NCI-H2107 treated with DMSO at 0.1 percent for 48 hours (cell line): ENCODE results near the gene KLHL18.
A peak's percentile ranks its signal among the peaks of the same experiment; 100 is the strongest.
"Not testable (repeated sequence)": the region's sequence is repeated elsewhere in the genome, so short reads cannot be mapped to it uniquely, and the experiment has no call there.

Source experiments
- DNase-seq: peaks from one replicate; lab custom pipeline; 2025; ENCODE audit not compliant: unreplicated experiment; lab: John Stamatoyannopoulos, UW

Gene KLHL18

GRCh38 chr3:47359323-47359722 lies 76.6 kb downstream of the KLHL18 start:
- DNase-seq, result no peak

DNA sequence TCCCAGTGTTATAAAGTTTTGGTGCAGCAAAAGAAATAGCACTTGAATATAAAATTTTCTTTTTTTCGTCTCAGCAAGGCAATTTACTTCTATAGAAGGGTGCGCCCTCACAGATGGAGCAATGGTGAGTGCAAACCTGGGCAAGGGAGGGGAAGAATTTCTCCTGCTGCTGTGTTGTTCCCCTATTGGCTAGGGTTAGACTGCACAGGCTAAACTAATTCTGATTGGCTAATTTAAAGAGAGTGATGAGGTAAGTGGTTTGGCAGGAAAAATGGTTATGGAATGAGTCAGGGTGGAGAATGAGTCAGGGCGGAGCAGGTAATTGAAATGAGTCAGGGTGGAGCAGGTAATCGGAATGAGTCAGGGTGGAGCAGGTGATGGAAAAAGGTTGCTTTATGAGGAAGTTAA lies 77.4 kb downstream of the KLHL18 start:
- not testable (repeated sequence) for DNase-seq

- DNase-seq, result no peak
These were observed 80.0 kb downstream of the KLHL18 start for GRCh38 chr3:47362701-47363100.

- DNase-seq, result no peak
These were observed 82.7 kb downstream of the KLHL18 start for GRCh38 chr3:47365213-47366153.

DNA sequence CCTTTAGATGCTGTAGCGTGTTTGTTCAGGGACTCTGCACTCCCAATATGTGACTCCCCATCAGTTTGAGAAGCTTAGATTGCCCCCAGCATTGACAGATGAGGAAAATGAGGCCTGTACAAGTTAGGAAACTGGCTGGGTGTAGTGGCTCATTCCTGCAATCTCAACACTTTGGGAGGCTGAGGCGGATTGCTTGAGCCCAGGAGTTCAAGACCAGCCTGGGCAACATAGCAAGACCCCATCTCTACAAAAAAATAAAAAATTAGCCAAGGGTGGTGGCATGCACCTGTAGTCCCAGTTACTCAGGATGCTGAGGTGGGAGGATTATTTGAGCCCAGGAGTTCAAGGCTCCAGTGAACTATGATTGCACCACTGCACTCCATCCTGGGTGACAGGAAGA lies 84.1 kb downstream of the KLHL18 start:
- no peak for DNase-seq

GRCh38 chr3:47367631-47368030 lies 84.9 kb downstream of the KLHL18 start:
- DNase-seq, result no peak

DNA sequence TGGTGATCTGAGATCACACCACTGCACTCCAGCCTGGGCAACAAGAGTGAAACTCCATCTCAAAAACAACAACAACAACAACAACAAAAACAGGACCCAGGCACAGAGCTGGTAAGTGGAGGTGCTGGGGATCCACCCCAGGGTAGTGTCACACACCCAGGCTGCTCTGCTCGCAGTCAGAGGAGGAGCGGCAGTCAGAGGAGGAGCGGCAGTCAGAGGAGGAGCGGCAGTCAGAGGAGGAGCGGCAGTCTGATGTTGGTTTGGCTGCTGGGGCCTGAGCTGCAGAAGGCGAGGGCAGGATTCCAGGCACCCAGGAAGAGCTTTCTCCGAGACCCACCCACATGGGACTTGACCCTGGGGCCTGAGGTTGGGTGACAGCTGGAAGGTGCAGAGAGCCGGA lies 87.3 kb downstream of the KLHL18 start:
- not testable (repeated sequence) for DNase-seq

DNA sequence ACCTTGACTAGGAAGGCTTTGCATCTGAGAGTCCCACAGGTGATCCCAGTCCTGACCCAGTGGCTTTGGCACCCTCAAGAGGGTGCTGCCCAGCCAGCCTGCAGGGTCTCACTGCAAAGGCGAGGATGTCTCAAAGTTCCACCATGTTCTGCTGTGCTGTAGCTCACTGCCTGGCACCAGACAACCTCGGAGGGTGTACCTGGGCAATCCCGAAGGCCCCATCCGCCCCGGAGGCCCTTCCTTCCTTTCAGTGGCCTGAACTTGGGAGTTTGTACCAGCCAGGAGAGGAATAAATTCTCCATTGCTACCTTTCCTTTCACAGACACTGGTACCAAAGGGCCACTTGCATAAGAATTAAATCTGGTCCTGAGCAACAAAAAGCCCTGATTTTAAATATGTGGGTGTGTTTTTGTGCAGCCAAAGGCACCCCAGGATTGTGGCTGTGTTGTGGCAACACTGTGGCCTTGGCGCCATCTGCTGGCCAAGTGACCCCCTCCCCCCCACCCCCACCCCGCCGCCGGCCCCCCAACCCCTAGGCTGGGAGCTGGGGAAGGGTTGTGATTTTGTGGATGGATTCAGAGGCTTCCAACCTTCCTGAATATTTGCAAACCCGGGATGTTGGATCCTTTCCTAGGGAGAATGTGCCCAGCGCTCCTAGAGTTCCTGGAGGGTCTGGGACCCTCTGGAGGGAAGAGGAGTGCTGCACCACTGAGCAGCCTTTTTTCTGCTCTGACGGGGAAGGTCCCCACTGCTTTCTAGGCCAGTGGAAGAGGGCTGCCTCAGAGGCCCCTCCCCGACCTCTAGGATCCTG lies 88.3 kb downstream of the KLHL18 start:
- no peak for DNase-seq

DNA sequence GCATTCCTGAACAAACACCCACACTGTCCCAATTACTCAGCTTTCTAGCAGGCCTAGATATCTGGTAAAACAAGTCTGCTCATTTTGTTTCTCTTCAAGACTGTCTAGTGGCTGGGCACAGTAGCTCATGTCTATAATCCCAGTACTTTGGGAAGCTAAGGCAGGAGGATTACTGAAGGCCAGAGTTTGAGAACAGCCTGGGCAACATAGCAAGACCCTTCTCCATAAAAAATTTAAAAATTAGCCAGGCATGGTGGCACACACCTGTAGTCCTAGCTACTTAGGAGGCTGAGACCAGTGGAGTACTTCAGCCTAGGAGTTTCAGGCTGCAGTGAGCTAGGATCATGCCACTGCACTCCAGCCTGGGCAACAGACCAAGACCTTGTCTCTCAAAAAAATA lies 91.8 kb downstream of the KLHL18 start:
- DNase-seq, result no peak

DNA sequence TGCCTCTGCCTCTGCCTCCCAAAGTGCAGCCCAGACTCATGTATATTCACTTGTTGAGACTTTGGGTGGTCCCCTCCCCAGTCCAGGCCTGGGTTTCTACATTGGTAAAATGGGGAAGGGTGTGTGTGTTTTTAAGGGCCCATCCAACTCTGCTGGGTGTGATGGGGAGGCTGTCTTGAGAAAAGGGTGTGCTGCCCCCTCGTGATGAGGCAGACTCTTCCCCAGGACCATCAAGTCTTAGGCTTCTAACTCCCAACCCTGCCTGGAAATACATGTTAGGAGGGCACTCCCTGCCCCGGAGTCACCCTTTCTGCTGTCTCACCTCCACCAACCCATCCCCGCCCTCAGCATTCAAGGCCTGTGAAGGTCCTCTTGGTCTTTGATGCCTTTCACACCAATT lies 93.6 kb downstream of the KLHL18 start:
- DNase-seq, result no peak

DNA sequence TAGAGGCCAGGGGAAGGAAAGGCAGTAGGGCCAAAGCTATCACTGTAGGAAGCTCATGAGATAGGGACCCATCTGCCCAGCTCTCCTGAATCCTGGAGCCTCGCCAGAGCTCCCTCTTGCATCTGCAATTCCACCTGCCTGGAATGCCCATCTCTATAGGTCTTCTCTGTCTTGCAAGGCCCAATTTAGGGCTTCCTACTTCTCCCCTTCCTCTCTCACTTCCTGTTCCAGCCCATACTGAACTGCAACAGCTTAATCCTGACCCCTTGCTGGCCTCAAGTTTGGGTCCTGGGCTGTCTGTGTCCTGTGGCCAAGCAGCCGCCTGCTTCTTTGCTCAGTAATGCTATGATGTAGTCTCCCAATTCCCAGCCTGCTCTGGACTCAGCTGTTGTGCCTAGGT lies 94.4 kb downstream of the KLHL18 start:
- no peak for DNase-seq

DNA sequence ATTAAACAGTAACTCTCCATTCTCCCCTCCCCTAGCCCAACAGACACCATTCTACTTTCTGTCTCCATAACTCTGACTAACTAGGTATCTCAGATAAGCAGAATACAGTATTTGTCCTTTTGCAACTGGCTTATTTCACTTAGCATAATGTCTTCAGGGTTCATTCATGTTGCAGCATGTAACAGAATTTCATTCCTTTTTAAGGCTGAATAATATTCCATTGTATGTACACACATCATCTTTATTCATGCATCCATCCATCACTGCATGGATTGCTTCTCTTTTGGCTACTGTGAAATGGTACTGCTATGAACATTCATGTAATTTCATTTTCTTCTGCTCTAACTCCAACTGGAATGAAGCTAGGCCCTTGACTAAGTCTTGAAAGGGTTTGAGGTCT lies 96.1 kb downstream of the KLHL18 start:
- DNase-seq, result no peak

GRCh38 chr3:47379411-47379899 lies 96.7 kb downstream of the KLHL18 start:
- no peak for DNase-seq

- DNase-seq, result no peak
These were observed 97.4 kb downstream of the KLHL18 start for GRCh38 chr3:47380026-47380600.

DNA sequence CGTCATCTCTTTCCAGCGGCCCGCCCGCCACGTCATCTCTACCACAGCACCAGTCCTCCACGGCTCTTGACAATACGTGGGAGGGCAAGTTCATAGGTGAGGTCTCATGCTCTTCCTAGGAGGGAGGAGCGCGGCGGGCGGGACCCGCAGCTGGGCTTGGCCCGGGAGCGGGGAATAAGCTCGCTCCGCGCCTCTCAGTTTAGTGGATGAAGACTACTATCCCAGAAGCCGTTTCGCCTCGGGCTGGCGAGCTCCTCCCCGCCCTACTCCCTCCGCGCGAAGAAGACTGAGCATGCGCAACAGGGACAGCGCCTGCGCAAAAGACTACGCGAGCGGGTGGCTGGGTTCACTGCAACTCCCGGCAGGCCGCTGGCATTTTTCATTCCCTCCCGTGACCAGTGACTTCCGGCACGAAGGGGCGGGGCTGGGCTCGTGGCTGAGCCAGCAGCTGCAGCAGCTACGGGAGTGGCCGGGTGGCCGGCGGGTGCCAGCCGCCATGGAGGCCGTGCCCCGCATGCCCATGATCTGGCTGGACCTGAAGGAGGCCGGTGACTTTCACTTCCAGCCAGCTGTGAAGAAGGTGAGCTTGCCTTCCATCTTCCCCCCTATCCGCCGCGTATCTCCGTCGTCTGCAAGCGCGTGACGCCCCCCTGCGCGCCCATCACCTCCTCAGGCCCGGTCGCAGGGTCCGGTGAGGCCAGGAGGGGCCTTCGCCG lies 98.0 kb downstream of the KLHL18 start, which contains the start of gene PTPN23:
PTPN23 (plus strand) TSS at position 421 of the 716 bp plus-strand sequence; CDS start at position 497, 76 bp downstream.
- DNase-seq, result peak; percentile 83

DNA sequence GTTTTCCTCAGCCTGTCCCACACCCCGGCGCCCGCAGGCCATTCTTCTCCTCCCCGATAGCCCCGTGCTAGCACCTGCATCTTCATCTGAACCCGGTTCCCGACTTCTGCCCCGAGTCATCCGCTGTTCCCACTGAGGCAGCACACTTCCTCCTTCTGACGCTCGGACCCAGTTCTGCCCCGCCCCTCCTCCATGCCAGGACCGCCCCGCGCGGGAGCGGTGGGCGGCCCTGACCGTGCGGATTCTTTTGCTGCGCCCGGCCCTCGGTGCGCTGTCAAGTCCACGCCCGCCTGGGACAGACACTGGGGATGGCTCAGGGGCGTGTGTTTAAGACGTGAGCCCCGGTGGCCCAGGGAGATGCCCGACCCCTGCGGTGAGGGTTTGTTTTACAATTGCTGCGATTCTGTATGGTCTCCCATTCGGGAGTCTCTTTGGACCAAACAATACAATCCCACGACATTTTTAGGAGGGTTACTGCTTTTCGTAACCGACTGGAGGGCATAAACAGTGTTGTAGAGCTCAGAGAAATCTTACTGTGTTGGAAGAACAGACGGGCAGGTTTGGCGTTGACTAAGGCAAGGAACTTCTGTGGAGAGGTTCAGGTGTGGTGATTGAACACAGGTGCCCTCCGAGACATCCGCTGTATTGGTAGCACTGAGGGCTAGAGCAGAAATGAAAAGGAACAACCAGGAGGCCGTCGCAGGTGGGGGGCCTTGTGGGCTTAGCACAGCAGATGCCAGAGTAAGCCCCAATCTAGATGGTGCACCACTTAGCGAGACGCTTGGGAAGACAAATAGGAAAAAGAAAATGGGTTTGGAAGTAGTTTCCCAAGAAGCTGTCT lies 98.8 kb downstream of the KLHL18 start:
- peak; percentile 22 for DNase-seq

DNA sequence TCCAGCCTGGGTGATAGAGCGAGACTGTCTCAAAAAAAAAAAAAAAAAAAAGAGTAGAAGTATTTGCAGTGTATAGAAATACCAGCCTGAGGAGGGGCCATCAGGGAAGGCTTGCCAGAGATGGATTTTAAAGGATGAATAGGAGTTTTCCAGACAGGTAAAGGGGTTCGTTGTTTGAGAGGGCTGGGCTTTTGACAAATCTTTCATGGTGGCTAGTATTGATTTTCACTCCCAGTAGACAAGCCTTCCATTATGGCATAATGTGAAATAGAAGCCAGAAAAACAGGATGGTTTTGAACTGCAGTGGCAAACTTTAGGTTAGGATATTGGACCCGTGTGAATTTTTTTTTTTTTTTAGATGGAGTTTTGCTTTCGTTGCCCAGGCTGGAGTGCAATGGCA lies 101.7 kb downstream of the KLHL18 start:
- DNase-seq, result no peak

- no peak for DNase-seq
These were observed 102.3 kb downstream of the KLHL18 start for GRCh38 chr3:47385007-47385406.

GRCh38 chr3:47385796-47386195 lies 103.1 kb downstream of the KLHL18 start:
- no peak for DNase-seq

DNA sequence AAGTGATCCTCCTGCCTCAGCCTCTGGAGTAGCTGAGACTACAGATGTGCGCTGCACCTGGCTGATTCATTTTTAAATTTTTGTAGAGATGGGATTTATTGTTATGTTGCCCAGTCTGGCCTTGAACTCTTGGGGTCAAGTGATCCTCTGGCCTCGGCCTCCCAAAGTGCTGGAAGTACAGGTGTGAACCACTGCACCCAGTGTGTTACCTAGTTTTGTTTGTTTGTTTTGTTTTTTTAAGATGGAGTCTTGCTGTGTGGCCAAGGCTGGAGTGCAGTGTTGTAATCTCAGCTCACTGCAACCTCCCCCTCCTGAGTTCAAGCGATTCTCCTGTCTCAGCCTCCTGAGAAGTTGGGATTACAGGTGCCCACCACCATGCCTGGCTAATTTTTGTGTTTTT lies 110.2 kb downstream of the KLHL18 start:
- no peak for DNase-seq
